Activated T-cell treated with anti-CD3 and anti-CD28 coated beads, Interleukin-2, amount 50 U/mL, for 72 hours (primary cell): ENCODE results near the gene RHO. TPM values are rescaled to one million over a fixed set of nuclear protein-coding genes. Genes with fewer than 3 reads are reported as not detected.
A peak's percentile ranks its signal among the peaks of the same experiment; 100 is the strongest.

Source experiments
- ATAC-seq, 2 donors: fragments of 150-1000 bp; cut with Tn5 transposase; replicated peaks in 1 of 2; 2 replicates each; pipeline ENCODE4 v1.10.0; 2021; ENCODE audit warnings: moderate library complexity in 2 of 2, mild to moderate bottlenecking in 1 of 2
- DNase-seq, 2 donors: peaks; one replicate each; pipeline ENCODE4 v3.0.0; 2021 to 2022; ENCODE audit warnings: mixed read lengths in 1 of 2
- H3K27ac Mint-ChIP-seq: one replicate; pipeline ENCODE4 v1.8.0; 2022; ENCODE audit warnings: mild to moderate bottlenecking, moderate library complexity, mixed read lengths
- H3K27me3 Mint-ChIP-seq: one replicate; pipeline ENCODE4 v1.8.0; 2022; ENCODE audit warnings: low read depth, mixed read lengths
- H3K36me3 Mint-ChIP-seq, 2 donors: one replicate each; pipeline ENCODE4 v1.8.0; 2022; ENCODE audit warnings: mixed read lengths in 2 of 2, mild to moderate bottlenecking in 1 of 2; ENCODE audit not compliant: insufficient read depth in 2 of 2
- H3K4me1 Mint-ChIP-seq: one replicate; pipeline ENCODE4 v1.8.0; 2022; ENCODE audit warnings: low read depth, mixed read lengths
- H3K4me3 Mint-ChIP-seq, 2 donors: one replicate each; pipeline ENCODE4 v1.8.0; 2022; ENCODE audit warnings: mild to moderate bottlenecking in 2 of 2, mixed read lengths in 2 of 2, moderate library complexity in 2 of 2
- H3K9me3 Mint-ChIP-seq, 2 donors: one replicate each; pipeline ENCODE4 v1.8.0; 2022; ENCODE audit warnings: mixed read lengths in 2 of 2
- total RNA-seq, 2 donors: library from RNA; stranded (reverse); gene quantifications; one replicate each; pipeline ENCODE4 v1.2.3, GENCODE V29; 2022

Gene RHO
- total RNA-seq, 2 donors from 2014 or later = not detected

- no peaks in the 10 kb centered on the region for H3K9me3 Mint-ChIP-seq
- H3K27me3 Mint-ChIP-seq = peaks cover 14% of the 10 kb centered on the region
- H3K4me3 Mint-ChIP-seq = no peak overlapping the region
- H3K36me3 Mint-ChIP-seq = no peaks in the 10 kb centered on the region
- no peak for DNase-seq
- no peak overlapping the region for H3K27ac Mint-ChIP-seq
- no peaks in the 10 kb centered on the region for H3K4me1 Mint-ChIP-seq
- ATAC-seq = no peak
Measured at GRCh38 chr3:129557548-129557894, 29.1 kb downstream of the RHO start.

- peaks cover 14% of the 10 kb centered on the region for H3K27me3 Mint-ChIP-seq
- no peak overlapping the region for H3K27ac Mint-ChIP-seq
- H3K9me3 Mint-ChIP-seq = no peaks in the 10 kb centered on the region
- H3K4me1 Mint-ChIP-seq = no peaks in the 10 kb centered on the region
- no peaks in the 10 kb centered on the region for H3K36me3 Mint-ChIP-seq
- H3K4me3 Mint-ChIP-seq = no peak overlapping the region
- DNase-seq (no peak), ATAC-seq (peak in 1 of 2 donors; percentile 25)
Measured at GRCh38 chr3:129558081-129558771, 29.8 kb downstream of the RHO start.

GRCh38 chr3:129558772-129559564 lies 30.5 kb downstream of the RHO start:
- H3K27me3 Mint-ChIP-seq = peaks cover 11% of the 10 kb centered on the region
- no peak overlapping the region for H3K27ac Mint-ChIP-seq
- DNase-seq (no peak), ATAC-seq (no peak)
- H3K36me3 Mint-ChIP-seq = no peaks in the 10 kb centered on the region
- no peaks in the 10 kb centered on the region for H3K4me1 Mint-ChIP-seq
- no peaks in the 10 kb centered on the region for H3K9me3 Mint-ChIP-seq
- no peak overlapping the region for H3K4me3 Mint-ChIP-seq

GRCh38 chr3:129559565-129560079 lies 31.2 kb downstream of the RHO start:
- no peak overlapping the region for H3K27ac Mint-ChIP-seq
- H3K9me3 Mint-ChIP-seq = no peaks in the 10 kb centered on the region
- DNase-seq = no peak

GRCh38 chr3:129560269-129560787 lies 31.9 kb downstream of the RHO start:
- no peak overlapping the region for H3K4me3 Mint-ChIP-seq
- no peak overlapping the region for H3K27ac Mint-ChIP-seq
- no peaks in the 10 kb centered on the region for H3K4me1 Mint-ChIP-seq
- no peaks in the 10 kb centered on the region for H3K27me3 Mint-ChIP-seq
- H3K36me3 Mint-ChIP-seq = no peaks in the 10 kb centered on the region
- ATAC-seq (no peak), DNase-seq (no peak)
- H3K9me3 Mint-ChIP-seq = no peaks in the 10 kb centered on the region

More at GRCh38 chr3:129559565-129560079, 31.2 kb downstream of the RHO start:
- Mint-ChIP-seq H3K27me3 (peaks cover 4% of the 10 kb centered on the region), H3K4me1 (no peaks in the 10 kb centered on the region), H3K36me3 (no peaks in the 10 kb centered on the region), H3K4me3 (no peak overlapping the region)
- no peak for ATAC-seq

GRCh38 chr3:129560911-129561594 lies 32.6 kb downstream of the RHO start:
- DNase-seq = no peak
- H3K36me3 Mint-ChIP-seq = no peaks in the 10 kb centered on the region
- no peak overlapping the region for H3K4me3 Mint-ChIP-seq
- no peaks in the 10 kb centered on the region for H3K4me1 Mint-ChIP-seq
- H3K27me3 Mint-ChIP-seq = no peaks in the 10 kb centered on the region
- no peak for ATAC-seq
- no peak overlapping the region for H3K27ac Mint-ChIP-seq
- H3K9me3 Mint-ChIP-seq = no peaks in the 10 kb centered on the region

GRCh38 chr3:129561619-129562248 lies 33.3 kb downstream of the RHO start:
- H3K27me3 Mint-ChIP-seq = no peaks in the 10 kb centered on the region
- H3K4me1 Mint-ChIP-seq = no peaks in the 10 kb centered on the region
- H3K27ac Mint-ChIP-seq = no peak overlapping the region
- ATAC-seq (no peak), DNase-seq (no peak)
- H3K4me3 Mint-ChIP-seq = no peak overlapping the region
- H3K36me3 Mint-ChIP-seq = no peaks in the 10 kb centered on the region
- H3K9me3 Mint-ChIP-seq = no peaks in the 10 kb centered on the region

- no peak for DNase-seq
- no peak overlapping the region for H3K27ac Mint-ChIP-seq
- no peaks in the 10 kb centered on the region for H3K4me1 Mint-ChIP-seq
- H3K36me3 Mint-ChIP-seq = no peaks in the 10 kb centered on the region
- no peaks in the 10 kb centered on the region for H3K27me3 Mint-ChIP-seq
- no peak overlapping the region for H3K4me3 Mint-ChIP-seq
- no peaks in the 10 kb centered on the region for H3K9me3 Mint-ChIP-seq
- ATAC-seq = no peak
Measured at GRCh38 chr3:129562803-129563202, 34.4 kb downstream of the RHO start.

GRCh38 chr3:129563332-129563731 lies 34.9 kb downstream of the RHO start:
- no peaks in the 10 kb centered on the region for H3K9me3 Mint-ChIP-seq
- no peak overlapping the region for H3K27ac Mint-ChIP-seq
- ATAC-seq = no peak
- no peak overlapping the region for H3K4me3 Mint-ChIP-seq
- H3K36me3 Mint-ChIP-seq = no peaks in the 10 kb centered on the region
- no peaks in the 10 kb centered on the region for H3K4me1 Mint-ChIP-seq
- H3K27me3 Mint-ChIP-seq = no peaks in the 10 kb centered on the region
- no peak for DNase-seq

GRCh38 chr3:129563850-129564535 lies 35.6 kb downstream of the RHO start:
- Mint-ChIP-seq H3K27ac (no peak overlapping the region), H3K36me3 (no peaks in the 10 kb centered on the region), H3K4me1 (no peaks in the 10 kb centered on the region), H3K9me3 (no peaks in the 10 kb centered on the region), H3K4me3 (no peak overlapping the region), H3K27me3 (no peaks in the 10 kb centered on the region)
- no peak for ATAC-seq
- DNase-seq = no peak

- Mint-ChIP-seq H3K4me3 (no peak overlapping the region), H3K9me3 (no peaks in the 10 kb centered on the region), H3K4me1 (no peaks in the 10 kb centered on the region), H3K27ac (no peak overlapping the region), H3K36me3 (no peaks in the 10 kb centered on the region), H3K27me3 (no peaks in the 10 kb centered on the region)
- no peak for ATAC-seq
- DNase-seq = no peak
Measured at GRCh38 chr3:129564981-129565644, 36.7 kb downstream of the RHO start.

GRCh38 chr3:129565902-129566301 lies 37.5 kb downstream of the RHO start:
- Mint-ChIP-seq H3K4me3 (no peak overlapping the region), H3K4me1 (no peaks in the 10 kb centered on the region), H3K27me3 (no peaks in the 10 kb centered on the region), H3K27ac (no peak overlapping the region), H3K9me3 (no peaks in the 10 kb centered on the region), H3K36me3 (no peaks in the 10 kb centered on the region)
- ATAC-seq = no peak
- no peak for DNase-seq
